ENCODE measurements around the gene TUBG2. TPM values are rescaled to one million over a fixed set of nuclear protein-coding genes. Genes with fewer than 3 reads are reported as not detected.

The TUBG2 gene
- total and polyA plus RNA-seq, 2 of the 8 experiments (the other 6 are each of a cell fraction or from before 2014, with no cell fraction given): 14.8 to 16.6 TPM

DNA sequence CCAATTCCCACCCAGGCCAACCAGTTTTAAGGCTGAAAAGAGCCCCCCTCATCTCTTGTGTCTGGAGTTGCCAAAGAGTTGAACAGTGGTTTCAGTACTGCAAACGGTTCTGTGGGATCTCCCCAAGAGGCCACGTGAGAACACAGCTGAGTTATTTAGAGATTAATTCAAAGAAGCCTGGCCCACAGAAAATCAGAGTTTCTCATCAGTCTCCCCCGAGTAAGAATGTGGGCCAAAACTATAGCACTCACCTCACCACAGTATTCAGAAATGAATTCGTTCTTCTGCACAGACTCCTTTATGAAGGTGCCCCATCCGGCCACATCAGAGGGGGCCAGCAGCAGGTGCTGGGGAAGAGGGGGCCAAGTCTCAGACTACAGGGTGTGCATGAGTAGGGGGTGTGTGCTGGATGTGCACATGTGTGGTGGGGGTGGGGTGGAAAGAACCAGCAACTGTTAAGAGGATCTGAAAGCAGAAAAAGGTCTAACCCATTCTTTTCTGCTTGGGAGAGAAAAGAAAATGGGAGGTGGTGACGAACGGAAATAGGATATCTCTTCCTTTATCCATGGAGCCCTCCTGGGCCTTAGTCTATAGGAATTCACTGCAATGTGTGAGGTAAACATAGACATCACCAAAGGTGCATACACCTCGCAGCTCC is 45.9 kb downstream of the TUBG2 start:
- WGBS, 2 experiments (ENCODE audit: extremely low coverage in 1 of 2, insufficient coverage in 1 of 2, insufficient read length in 1 of 2, insufficient replicate concordance in 2 of 2, low coverage in 1 of 2, low lambda C conversion rate in 2 of 2, missing lambda C conversion rate in 1 of 2): 80% methylated on average over 8 of the region's 8 CpGs; no CpG with 5 or more reads in 1 of the 2 experiments
- Histone ChIP-seq H3K4ac (replicated peaks; ENCODE audit: insufficient read length, low read depth, low read length) (no peak overlapping the region), H2AFZ (ENCODE audit: low read length) (no peak overlapping the region), H4K8ac (ENCODE audit: extremely low read depth, insufficient read depth, low read length) (no peak overlapping the region), H3K23me2 (ENCODE audit: low read depth, low read length) (no peaks in the 10 kb centered on the region), H3K9me3 (ENCODE audit: insufficient read depth in 2 of 2, low read depth in 1 of 2, low read length in 1 of 2) (no peaks in the 10 kb centered on the region), H2BK20ac (ENCODE audit: low read length) (no peak overlapping the region), H2BK5ac (ENCODE audit: low read depth, low read length) (no peak overlapping the region), H3K4me2 (ENCODE audit: insufficient read depth in 1 of 2, low read depth in 2 of 2, low read length in 2 of 2) (no peak overlapping the region), H3K36me3 (ENCODE audit: control insufficient read depth in 2 of 4, insufficient read depth in 4 of 4, low read length in 3 of 4) (peaks cover 4 to 59% (median 35%) of the 10 kb centered on the region in 4 experiments), H2BK120ac (replicated peaks; ENCODE audit: low read depth, low read length) (no peak overlapping the region), H4K91ac (replicated peaks; ENCODE audit: insufficient read length, low read length) (no peak overlapping the region), H3K14ac (ENCODE audit: insufficient read length) (no peak overlapping the region), H2BK12ac (ENCODE audit: low read depth, low read length) (no peak overlapping the region), H3K27me3 (replicated peaks in 1 of 4; ENCODE audit: control insufficient read depth in 3 of 4, extremely low read depth in 1 of 4, insufficient read depth in 3 of 4, low read length in 3 of 4) (no peaks in the 10 kb centered on the region), H3K4me3 (ENCODE audit: extremely low read depth in 1 of 4, insufficient read depth in 2 of 4, low read depth in 3 of 4, low read length in 4 of 4) (no peak overlapping the region), H3K79me2 (ENCODE audit: control insufficient read depth in 1 of 2, insufficient read depth in 2 of 2, low read length in 2 of 2) (no peaks in the 10 kb centered on the region), H3K9ac (replicated peaks in 1 of 4; ENCODE audit: extremely low read depth in 1 of 4, low read depth in 3 of 4, low read length in 3 of 4) (no peak overlapping the region), H3K27ac (ENCODE audit: low read depth, low read length) (no peak overlapping the region), H2AK5ac (ENCODE audit: low read depth, low read length) (no peak overlapping the region), H3K56ac (replicated peaks; ENCODE audit: insufficient read length, low read depth, low read length) (no peak overlapping the region), H3K18ac (ENCODE audit: extremely low read depth, low read length) (no peak overlapping the region), H4K5ac (ENCODE audit: insufficient read length, low read depth, low read length) (no peak overlapping the region), H4K20me1 (replicated peaks in 1 of 2; ENCODE audit: control insufficient read depth in 1 of 2, insufficient read depth in 2 of 2, low read length in 2 of 2) (no peaks in the 10 kb centered on the region), H2BK15ac (ENCODE audit: low read length) (no peak overlapping the region), H3K23ac (ENCODE audit: insufficient read length) (no peak overlapping the region), H3K4me1 (replicated peaks in 1 of 4; ENCODE audit: control insufficient read depth in 3 of 4, insufficient read depth in 4 of 4, low read length in 3 of 4) (no peaks in the 10 kb centered on the region), H3K79me1 (ENCODE audit: low read depth, low read length) (no peaks in the 10 kb centered on the region)
- FAIRE-seq: no peak
- CTCF ChIA-PET (ENCODE audit: partially characterized antibody): interaction anchor here (0.6 to 1.1 kb wide), 5 partner anchors 15 to 1191 kb away, joined by 3 to 4 read pairs (median 3); no protein-coding TSS in a partner anchor
- DNase-seq (ENCODE audit: low read depth in 1 of 2, low spot score in 2 of 2): no peak
- POLR2A ChIA-PET (ENCODE audit: partially characterized antibody): no interaction called here
- TF ChIP-seq KDM5A (IDR thresholded peaks at IDR 0.05; ENCODE audit: low read length): no peak
- no peak for TF ChIP-seq KDM4A (IDR thresholded peaks at IDR 0.05; ENCODE audit: low read depth, low read length, severe bottlenecking)
- no peak for TF ChIP-seq TBP (IDR thresholded peaks at IDR 0.05; ENCODE audit: low read depth, low read length)
- TF ChIP-seq SP2 (IDR thresholded peaks at IDR 0.05; ENCODE audit: low read length): no peak
